SK-N-DZ (cell line): ENCODE data around the gene GABRQ. TPM values are rescaled to one million over a fixed set of nuclear protein-coding genes. Genes with fewer than 3 reads are reported as not detected.

Experiments used
- DNase-seq: peaks from one replicate; pipeline ENCODE4 v3.0.0-alpha.2; 2015; ENCODE audit warnings: low spot score
- polyA plus RNA-seq, 2 experiments: library from polyadenylated mRNA; depleted of rRNA; stranded (reverse); fragments of >200 nt; gene quantifications; 2 replicates each; pipeline ENCODE4 v1.2.3, GENCODE V29; 2014

Gene GABRQ
- polyA plus RNA-seq (2014; cell fraction: cytosol; rRNA removed), result 1.4 and 1.9 TPM in 2 replicates
- polyA plus RNA-seq (2014; cell fraction: nucleus; rRNA removed), result 0.88 and 1.2 TPM in 2 replicates

- peak; percentile 83 for DNase-seq
These were observed at the start of gene GABRQ for GRCh38 chrX:152637649-152638442. GABRQ (plus strand) TSS chrX:152637895; CDS start chrX:152638203, 308 bp downstream.

- no peak for DNase-seq
These were observed 49.5 kb upstream of the GABRQ start for GRCh38 chrX:152588206-152588605.

GRCh38 chrX:152600853-152601633, 36.7 kb upstream of the GABRQ start:
- peak; percentile 60 for DNase-seq

- DNase-seq, result peak; percentile 9
These were observed 35.7 kb upstream of the GABRQ start for GRCh38 chrX:152601848-152602616.

GRCh38 chrX:152614791-152615190, 22.9 kb upstream of the GABRQ start:
- DNase-seq, result no peak

GRCh38 chrX:152619897-152620296, 17.8 kb upstream of the GABRQ start:
- DNase-seq, result no peak

- DNase-seq, result peak; percentile 21
These were observed 5.1 kb upstream of the GABRQ start for GRCh38 chrX:152632445-152633097.

- peak; percentile 60 for DNase-seq
These were observed 1.8 kb upstream of the GABRQ start for GRCh38 chrX:152635941-152636340.

GRCh38 chrX:152638443-152638904, 779 bp downstream of the GABRQ start:
- DNase-seq, result no peak

- no peak for DNase-seq
These were observed 1.7 kb downstream of the GABRQ start for GRCh38 chrX:152639426-152639825.

GRCh38 chrX:152640034-152640818, 2.5 kb downstream of the GABRQ start:
- DNase-seq, result no peak

GRCh38 chrX:152641256-152641875, 3.7 kb downstream of the GABRQ start:
- no peak for DNase-seq

GRCh38 chrX:152641996-152642395, 4.3 kb downstream of the GABRQ start:
- DNase-seq, result no peak

- no peak for DNase-seq
These were observed 5.4 kb downstream of the GABRQ start for GRCh38 chrX:152642931-152643564.

GRCh38 chrX:152646961-152647360, 9.3 kb downstream of the GABRQ start:
- DNase-seq, result no peak

- DNase-seq, result no peak
These were observed 10.3 kb downstream of the GABRQ start for GRCh38 chrX:152647978-152648377.

GRCh38 chrX:152652060-152652459, 14.4 kb downstream of the GABRQ start:
- DNase-seq, result no peak

GRCh38 chrX:152652467-152652866, 14.8 kb downstream of the GABRQ start:
- no peak for DNase-seq

- no peak for DNase-seq
These were observed 18.4 kb downstream of the GABRQ start for GRCh38 chrX:152656087-152656486.
